D721Med (cell line): ENCODE data around the gene DPYSL5.

ENCODE experiments used
- DNase-seq: peaks from one replicate; pipeline ENCODE4 v3.0.0; 2011; ENCODE audit warnings: low spot score; ENCODE audit not compliant: insufficient read length
- FAIRE-seq: peaks from 2 replicates; lab custom pipeline; 2011; peaks lifted over from hg19 to GRCh38; lab: Jason Lieb, UNC
- CTCF ChIP-seq: IDR thresholded peaks from 2 replicates; pipeline ENCODE4 v1.5.1; 2012; ENCODE audit warnings: mild to moderate bottlenecking, control low read depth; ENCODE audit not compliant: insufficient read depth; ENCODE audit errors: missing control alignments

DPYSL5 gene

DNA sequence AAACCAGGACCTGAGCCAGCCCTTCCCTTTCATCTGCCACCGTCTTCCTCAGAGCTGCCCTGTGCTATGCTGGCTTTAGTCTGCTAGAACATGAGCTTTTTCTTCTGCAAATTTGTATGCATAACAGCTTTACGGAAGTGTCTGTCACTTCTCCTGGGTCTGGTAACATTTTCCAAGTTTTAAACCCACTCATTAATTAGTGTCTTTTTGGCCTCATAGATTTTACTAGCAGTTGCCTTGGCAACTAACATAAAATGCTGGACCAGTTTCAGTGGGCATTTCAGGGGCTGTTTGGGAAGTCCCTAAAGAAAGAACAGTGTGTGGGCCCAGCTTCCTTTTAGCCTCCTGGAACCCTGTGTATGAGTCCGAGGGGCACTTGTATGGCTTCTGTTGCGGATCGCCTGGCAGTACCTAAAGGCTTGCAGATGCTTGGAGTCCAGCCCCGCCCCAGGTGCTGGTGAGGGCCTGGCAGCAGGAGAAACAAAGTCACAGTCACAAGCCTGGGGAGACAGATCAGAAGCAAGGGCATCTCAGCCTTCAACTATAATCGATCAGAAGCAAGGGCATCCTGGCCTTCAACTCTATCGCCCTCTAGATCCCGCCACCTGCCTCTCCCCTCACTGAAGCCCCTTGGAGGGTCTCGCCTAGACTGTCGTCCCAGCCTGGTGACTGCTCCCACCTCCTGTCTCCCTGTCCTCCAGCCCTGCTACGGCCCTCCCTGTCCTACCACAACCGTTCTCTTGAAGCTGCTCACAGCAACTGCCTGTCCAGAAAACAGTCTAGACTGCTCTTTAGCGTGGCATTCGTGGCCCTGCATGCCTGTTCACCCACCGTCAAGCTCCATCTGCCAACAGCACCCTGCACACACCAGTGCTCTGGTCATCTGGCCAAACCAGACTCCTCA lies 85.8 kb downstream of the DPYSL5 start:
- no peak for TF ChIP-seq CTCF
- no peak for FAIRE-seq
- no peak for DNase-seq

DNA sequence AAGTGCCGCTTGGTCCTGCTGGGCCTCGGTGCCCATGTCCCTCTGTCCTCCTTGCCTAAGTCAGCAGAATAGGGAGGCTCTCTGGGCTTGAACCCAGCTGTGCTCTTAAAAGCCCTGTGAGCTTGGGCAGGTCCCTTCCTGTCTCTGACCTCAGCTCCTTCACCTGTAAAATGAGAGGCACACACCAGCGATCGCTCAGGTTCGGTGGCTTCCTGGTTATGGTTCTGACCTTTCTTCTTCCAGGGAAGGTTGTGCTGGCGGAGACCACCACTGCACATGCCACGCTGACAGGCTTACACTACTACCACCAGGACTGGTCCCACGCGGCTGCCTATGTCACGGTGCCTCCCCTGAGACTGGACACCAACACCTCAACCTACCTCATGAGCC lies 86.4 kb downstream of the DPYSL5 start:
- TF ChIP-seq CTCF: no peak
- FAIRE-seq (no peak), DNase-seq (no peak)

DNA sequence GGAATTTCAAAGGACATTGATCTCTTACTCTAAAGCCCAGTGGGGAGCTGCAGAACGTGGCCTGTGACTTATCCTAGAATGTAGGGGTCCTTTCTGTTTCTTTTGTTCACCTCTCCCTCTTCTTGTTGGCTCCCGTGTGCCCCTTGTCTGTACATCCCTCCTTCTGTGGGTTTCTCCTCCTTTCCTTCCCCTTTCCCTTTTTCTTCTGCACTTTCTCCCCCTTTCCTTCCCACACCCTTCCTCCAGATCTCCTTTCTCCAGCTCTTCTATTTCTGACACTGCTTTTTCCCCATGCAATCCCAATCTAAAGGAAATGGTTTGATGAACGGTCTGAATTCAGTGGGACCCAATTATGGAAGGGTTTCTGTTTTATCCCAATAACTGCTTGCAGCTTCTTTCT lies 87.1 kb downstream of the DPYSL5 start:
- FAIRE-seq: no peak
- DNase-seq: no peak
- no peak for TF ChIP-seq CTCF

DNA sequence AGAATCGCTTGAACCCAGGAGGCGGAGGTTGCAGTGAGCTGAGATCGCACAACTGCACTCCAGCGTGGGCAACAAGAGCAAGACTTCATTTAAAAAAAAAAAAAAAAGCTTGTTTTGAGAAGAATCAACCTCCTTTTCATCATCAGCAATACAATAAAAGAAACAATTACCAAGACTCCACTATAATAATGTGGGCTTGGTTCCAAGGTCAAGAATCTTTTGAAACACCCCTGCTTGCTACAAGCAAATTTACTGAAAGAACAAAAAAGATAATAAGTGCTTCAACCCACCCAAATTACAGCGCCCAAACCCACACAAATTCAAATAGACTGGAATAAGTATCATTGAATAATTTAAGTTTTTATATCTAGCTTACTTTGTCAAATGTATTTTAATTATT lies 88.9 kb downstream of the DPYSL5 start:
- DNase-seq (no peak), FAIRE-seq (no peak)
- no peak for TF ChIP-seq CTCF

GRCh38 chr2:26938399-26939118 lies 90.6 kb downstream of the DPYSL5 start:
- TF ChIP-seq CTCF: no peak
- FAIRE-seq (no peak), DNase-seq (no peak)

- DNase-seq: peak; percentile 97
- peak; percentile 81 for FAIRE-seq
- no peak for TF ChIP-seq CTCF
These were observed 92.1 kb downstream of the DPYSL5 start for GRCh38 chr2:26940001-26940400.
